SK-N-SH treated with all-trans-retinoic acid at 6 μM for 48 hours (cell line): Measurements from ENCODE around the gene CACNA1C.

ENCODE experiments used
- ATAC-seq: fragments of 200-7000 bp; cut with Tn5 transposase; 3 replicates; pipeline ENCODE4 v1.9.1; 2020; ENCODE audit warnings: mild to moderate bottlenecking, moderate library complexity
- ARNTL ChIP-seq: fragments of 450-650 bp; formaldehyde crosslinking; IDR thresholded peaks from 2 replicates; pipeline ENCODE4 v1.5.0; 2020; ENCODE audit warnings: low read depth, mild to moderate bottlenecking, moderate library complexity, borderline replicate concordance
- BACH2 ChIP-seq: fragments of 250-450 bp; sonication (Bioruptor Pico); IDR thresholded peaks from 2 replicates; pipeline ENCODE4 v1.9.0; 2021; ENCODE audit warnings: mild to moderate bottlenecking, borderline replicate concordance
- CSDC2 ChIP-seq: fragments of 250-450 bp; sonication (Bioruptor Pico); IDR thresholded peaks from 2 replicates; pipeline ENCODE4 v1.5.0; 2020; ENCODE audit warnings: mild to moderate bottlenecking, moderate library complexity
- ESRRG ChIP-seq: fragments of 250-450 bp; sonication (Bioruptor Pico); IDR thresholded peaks from 2 replicates; pipeline ENCODE4 v1.6.1; 2021; ENCODE audit warnings: mild to moderate bottlenecking
- OSR1 ChIP-seq: fragments of 250-450 bp; sonication (Bioruptor Pico); IDR thresholded peaks from 2 replicates; pipeline ENCODE4 v1.8.0; 2022; ENCODE audit warnings: moderate library complexity, mild to moderate bottlenecking, inconsistent platforms
- PATZ1 ChIP-seq: fragments of 250-450 bp; sonication (Bioruptor Pico); IDR thresholded peaks from 2 replicates; pipeline ENCODE4 v1.8.0; 2020; ENCODE audit warnings: mild to moderate bottlenecking, moderate library complexity, borderline replicate concordance
- POU6F1 ChIP-seq: fragments of 250-450 bp; sonication (Bioruptor Pico); IDR thresholded peaks from 2 replicates; pipeline ENCODE4 v1.8.0; 2021; ENCODE audit warnings: low read depth, mild to moderate bottlenecking, moderate library complexity, borderline replicate concordance
- PPARA ChIP-seq: fragments of 250-450 bp; sonication (Bioruptor Pico); IDR thresholded peaks from 2 replicates; pipeline ENCODE4 v1.5.0; 2020; ENCODE audit warnings: mild to moderate bottlenecking, borderline replicate concordance
- RARB ChIP-seq: fragments of 250-450 bp; sonication (Bioruptor Pico); IDR thresholded peaks from 2 replicates; pipeline ENCODE4 v1.8.0; 2021; ENCODE audit warnings: mild to moderate bottlenecking, moderate library complexity
- SNAI2 ChIP-seq: fragments of 250-450 bp; sonication (Bioruptor Pico); IDR thresholded peaks from 2 replicates; pipeline ENCODE4 v1.5.0; 2020; ENCODE audit warnings: mild to moderate bottlenecking, moderate library complexity
- TCF4 ChIP-seq: fragments of 250-450 bp; sonication (Bioruptor Pico); IDR thresholded peaks from 2 replicates; pipeline ENCODE4 v1.8.0; 2021; ENCODE audit warnings: mild to moderate bottlenecking, moderate library complexity, borderline replicate concordance
- TOX ChIP-seq: fragments of 250-450 bp; sonication (Bioruptor Pico); IDR thresholded peaks from 2 replicates; pipeline ENCODE4 v1.8.0; 2021; ENCODE audit warnings: mild to moderate bottlenecking, moderate library complexity, borderline replicate concordance
- ZC3H10 ChIP-seq: fragments of 250-450 bp; sonication (Bioruptor Pico); IDR thresholded peaks from 2 replicates; pipeline ENCODE4 v1.5.1; 2021; ENCODE audit warnings: mild to moderate bottlenecking, moderate library complexity
- ZFP30 ChIP-seq: fragments of 450-650 bp; formaldehyde crosslinking; IDR thresholded peaks from 2 replicates; pipeline ENCODE4 v1.5.0; 2022; ENCODE audit warnings: mild to moderate bottlenecking, moderate library complexity
- ZNF565 ChIP-seq: fragments of 450-650 bp; formaldehyde crosslinking; conservative IDR thresholded peaks from 2 replicates; pipeline ENCODE4 v1.5.0; 2020; ENCODE audit warnings: low read depth, mild to moderate bottlenecking, moderate library complexity
- ZNF70 ChIP-seq: fragments of 450-650 bp; formaldehyde crosslinking; IDR thresholded peaks from 2 replicates; pipeline ENCODE4 v1.5.0; 2020; ENCODE audit warnings: mild to moderate bottlenecking, moderate library complexity
- ZNF8 ChIP-seq: fragments of 450-650 bp; formaldehyde crosslinking; IDR thresholded peaks from 2 replicates; pipeline ENCODE4 v1.5.0; 2020; ENCODE audit warnings: mild to moderate bottlenecking, moderate library complexity

Gene CACNA1C

GRCh38 chr12:2406903-2407302 is 354.1 kb downstream of the CACNA1C start (continued):
- TF ChIP-seq POU6F1 (CRISPR knock-in tag) (no peak), ARNTL (CRISPR knock-in tag) (no peak), BACH2 (CRISPR knock-in tag) (no peak)

- ATAC-seq, result no peak
Measured at GRCh38 chr12:2408262-2408661, 355.5 kb downstream of the CACNA1C start.

GRCh38 chr12:2409656-2410265 is 357.0 kb downstream of the CACNA1C start:
- no peak for ATAC-seq
- TF ChIP-seq TCF4, result no peak
- no peak for TF ChIP-seq CSDC2 (CRISPR knock-in tag)
- no peak for TF ChIP-seq BACH2 (CRISPR knock-in tag)
- TF ChIP-seq PATZ1 (CRISPR knock-in tag), result no peak
- TF ChIP-seq ARNTL (CRISPR knock-in tag), result no peak
- TF ChIP-seq ZC3H10, result no peak
- TF ChIP-seq SNAI2 (CRISPR knock-in tag), result no peak
- TF ChIP-seq RARB (CRISPR knock-in tag), result no peak
- no peak for TF ChIP-seq TOX (CRISPR knock-in tag)
- TF ChIP-seq ZNF565 (CRISPR knock-in tag), result no peak
- no peak for TF ChIP-seq OSR1 (CRISPR knock-in tag)
- no peak for TF ChIP-seq POU6F1 (CRISPR knock-in tag)
- TF ChIP-seq ESRRG (CRISPR knock-in tag), result no peak

More at GRCh38 chr12:2408262-2408661, 355.5 kb downstream of the CACNA1C start:
- no peak for TF ChIP-seq POU6F1 (CRISPR knock-in tag)
- no peak for TF ChIP-seq ZFP30
- no peak for TF ChIP-seq ZNF8 (CRISPR knock-in tag)
- TF ChIP-seq ZNF565 (CRISPR knock-in tag), result no peak
- TF ChIP-seq ARNTL (CRISPR knock-in tag), result no peak
- no peak for TF ChIP-seq PPARA
- no peak for TF ChIP-seq SNAI2 (CRISPR knock-in tag)
- TF ChIP-seq ZNF70 (CRISPR knock-in tag), result no peak
- no peak for TF ChIP-seq TCF4
- TF ChIP-seq, all 23 proteins: peak for 0

- ATAC-seq, result no peak
- TF ChIP-seq ZNF70 (CRISPR knock-in tag) (no peak), OSR1 (CRISPR knock-in tag) (no peak), PPARA (no peak), PATZ1 (CRISPR knock-in tag) (no peak), SNAI2 (CRISPR knock-in tag) (no peak)
Measured at GRCh38 chr12:2410496-2410895, 357.7 kb downstream of the CACNA1C start.
